ENCODE results near the gene SLC4A5.
"Not testable (repeated sequence)": the region's sequence is repeated elsewhere in the genome, so short reads cannot be mapped to it uniquely, and the experiment has no call there.

The SLC4A5 gene

DNA sequence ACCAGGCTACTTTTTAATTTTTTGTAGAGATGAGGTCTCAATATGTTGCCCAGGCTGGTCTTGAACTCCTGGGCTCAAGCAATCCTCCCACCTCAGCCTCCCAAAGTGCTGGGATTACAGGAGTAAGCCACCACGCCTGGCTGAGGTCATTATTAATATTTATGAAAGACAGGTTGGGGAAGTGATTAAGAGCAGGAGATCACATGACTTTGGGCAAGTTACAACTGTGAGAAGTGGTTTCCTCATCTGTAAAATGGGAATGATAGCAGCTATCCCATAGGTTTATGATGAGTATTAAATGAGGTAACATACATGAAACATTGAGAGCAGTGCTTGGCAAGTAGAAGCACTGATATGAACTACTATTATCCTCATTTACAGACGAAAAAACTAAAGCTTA, 7.0 kb downstream of the SLC4A5 start:
- H3K27ac ChIP-seq (ENCODE audit: low read depth, low read length); H3K36me3 ChIP-seq (ENCODE audit: control insufficient read depth in 1 of 2, insufficient read depth in 2 of 2, low read length in 2 of 2); H3K4me1 ChIP-seq (ENCODE audit: control insufficient read depth in 1 of 2, insufficient read depth in 2 of 2, low read length in 2 of 2); H3K9ac ChIP-seq (ENCODE audit: low read depth in 1 of 2, low read length in 2 of 2); H3K9me3 ChIP-seq (ENCODE audit: control insufficient read depth in 1 of 2, low read length in 2 of 2); H3K27me3 ChIP-seq (ENCODE audit: control insufficient read depth in 1 of 2, insufficient read depth in 2 of 2, low read length in 2 of 2); H3K4me3 ChIP-seq (ENCODE audit: low read depth in 1 of 2, low read length in 2 of 2): not testable (repeated sequence)

DNA sequence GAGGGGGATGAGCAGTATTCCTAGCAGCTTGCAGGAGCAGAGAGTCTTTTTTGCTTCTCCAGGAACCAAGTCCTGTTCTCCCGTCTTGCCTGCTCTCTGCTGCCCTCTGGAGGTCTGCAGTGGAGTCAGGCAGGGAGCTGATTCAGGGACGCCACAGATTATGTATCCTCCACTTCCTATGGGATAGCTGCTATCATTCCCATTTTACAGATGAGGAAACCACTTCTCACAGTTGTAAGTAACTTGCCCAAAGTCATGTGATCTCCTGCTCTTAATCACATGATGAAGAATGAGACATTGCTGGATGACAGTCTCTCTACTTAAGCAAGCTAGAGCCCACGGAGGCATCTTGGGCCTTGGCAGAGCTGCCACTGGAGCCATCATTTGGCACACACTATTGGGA, 8.3 kb downstream of the SLC4A5 start:
- peaks cover 0 to 6% of the 10 kb centered on the region in 2 donors for H3K36me3 ChIP-seq (ENCODE audit: control insufficient read depth in 1 of 2, insufficient read depth in 2 of 2, low read length in 2 of 2)

DNA sequence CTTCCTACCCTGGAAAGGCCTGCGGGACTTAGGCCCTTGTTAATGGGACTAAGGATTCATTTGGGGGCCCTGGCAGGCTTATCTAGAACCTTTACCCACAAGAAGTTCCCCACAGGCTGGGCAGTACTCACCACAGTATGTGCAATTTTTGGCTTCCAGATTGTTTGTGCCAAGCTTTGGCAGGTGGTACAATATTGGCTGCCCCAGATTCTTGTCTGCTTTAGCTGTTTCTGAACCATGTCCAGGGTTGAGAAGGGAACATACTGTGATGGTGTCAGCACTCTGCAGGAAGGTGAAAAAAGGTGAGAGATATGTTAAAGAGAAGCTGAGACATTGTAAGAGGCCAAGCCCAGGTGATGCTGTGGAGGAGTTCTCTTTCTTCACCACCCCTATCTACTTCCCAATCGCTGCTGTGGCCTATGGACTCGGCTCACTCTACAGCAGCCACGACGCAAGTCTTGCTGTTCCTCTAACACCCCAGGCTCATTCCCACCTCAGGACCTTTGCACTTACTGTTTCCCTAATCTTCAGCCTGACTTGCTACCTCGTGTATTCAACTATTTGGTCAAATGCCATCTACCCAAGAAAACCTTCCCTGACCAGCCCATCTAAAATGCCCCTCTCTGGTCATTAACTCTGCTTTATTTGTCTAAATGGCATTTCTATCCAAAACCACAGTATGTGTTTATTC, 9.2 kb downstream of the SLC4A5 start:
- H3K36me3 ChIP-seq (ENCODE audit: control insufficient read depth in 1 of 2, insufficient read depth in 2 of 2, low read length in 2 of 2) = peaks cover 0 to 6% of the 10 kb centered on the region in 2 donors
- H3K4me1 ChIP-seq (ENCODE audit: control insufficient read depth in 1 of 2, insufficient read depth in 2 of 2, low read length in 2 of 2) = no peaks in the 10 kb centered on the region
- H3K9me3 ChIP-seq (ENCODE audit: control insufficient read depth in 1 of 2, low read length in 2 of 2) = no peaks in the 10 kb centered on the region
- H3K4me3 ChIP-seq (ENCODE audit: low read depth in 1 of 2, low read length in 2 of 2) = no peak overlapping the region
- H3K9ac ChIP-seq (ENCODE audit: low read depth in 1 of 2, low read length in 2 of 2) = no peak overlapping the region
- H3K27me3 ChIP-seq (ENCODE audit: control insufficient read depth in 1 of 2, insufficient read depth in 2 of 2, low read length in 2 of 2) = no peaks in the 10 kb centered on the region
- no peak overlapping the region for H3K27ac ChIP-seq (ENCODE audit: low read depth, low read length)

More for the DNA sequence above, 8.3 kb downstream of the SLC4A5 start:
- no peaks in the 10 kb centered on the region for H3K4me1 ChIP-seq (ENCODE audit: control insufficient read depth in 1 of 2, insufficient read depth in 2 of 2, low read length in 2 of 2)
- no peak overlapping the region for H3K9ac ChIP-seq (ENCODE audit: low read depth in 1 of 2, low read length in 2 of 2)
- H3K4me3 ChIP-seq (ENCODE audit: low read depth in 1 of 2, low read length in 2 of 2) = no peak overlapping the region
- no peak overlapping the region for H3K27ac ChIP-seq (ENCODE audit: low read depth, low read length)
- no peaks in the 10 kb centered on the region for H3K27me3 ChIP-seq (ENCODE audit: control insufficient read depth in 1 of 2, insufficient read depth in 2 of 2, low read length in 2 of 2)
- no peaks in the 10 kb centered on the region for H3K9me3 ChIP-seq (ENCODE audit: control insufficient read depth in 1 of 2, low read length in 2 of 2)

DNA sequence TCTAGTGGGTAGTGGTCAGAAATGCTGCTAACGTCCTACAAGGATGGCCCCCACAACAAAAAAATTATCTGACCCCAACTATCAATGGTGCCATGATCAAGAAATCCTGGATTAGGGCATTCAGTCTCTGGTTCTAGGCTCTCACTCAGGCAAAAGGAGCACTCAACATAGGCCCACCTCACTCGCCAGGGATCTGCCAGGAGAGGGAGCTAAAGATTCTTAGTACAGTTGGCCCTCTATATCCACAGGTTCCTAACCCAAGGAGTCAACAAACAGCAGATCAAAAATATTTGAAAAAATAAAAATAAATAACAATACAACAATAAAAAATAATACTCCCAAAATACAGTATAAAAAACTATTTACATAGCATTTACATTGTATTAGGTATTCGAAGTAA, 10.0 kb downstream of the SLC4A5 start:
- no peaks in the 10 kb centered on the region for H3K27me3 ChIP-seq (ENCODE audit: control insufficient read depth in 1 of 2, insufficient read depth in 2 of 2, low read length in 2 of 2)
- H3K9me3 ChIP-seq (ENCODE audit: control insufficient read depth in 1 of 2, low read length in 2 of 2) = no peaks in the 10 kb centered on the region
- H3K27ac ChIP-seq (ENCODE audit: low read depth, low read length) = no peak overlapping the region
- H3K4me1 ChIP-seq (ENCODE audit: control insufficient read depth in 1 of 2, insufficient read depth in 2 of 2, low read length in 2 of 2) = no peaks in the 10 kb centered on the region
- H3K4me3 ChIP-seq (ENCODE audit: low read depth in 1 of 2, low read length in 2 of 2) = no peak overlapping the region
- no peak overlapping the region for H3K9ac ChIP-seq (ENCODE audit: low read depth in 1 of 2, low read length in 2 of 2)
- peaks cover 0 to 6% of the 10 kb centered on the region in 2 donors for H3K36me3 ChIP-seq (ENCODE audit: control insufficient read depth in 1 of 2, insufficient read depth in 2 of 2, low read length in 2 of 2)

DNA sequence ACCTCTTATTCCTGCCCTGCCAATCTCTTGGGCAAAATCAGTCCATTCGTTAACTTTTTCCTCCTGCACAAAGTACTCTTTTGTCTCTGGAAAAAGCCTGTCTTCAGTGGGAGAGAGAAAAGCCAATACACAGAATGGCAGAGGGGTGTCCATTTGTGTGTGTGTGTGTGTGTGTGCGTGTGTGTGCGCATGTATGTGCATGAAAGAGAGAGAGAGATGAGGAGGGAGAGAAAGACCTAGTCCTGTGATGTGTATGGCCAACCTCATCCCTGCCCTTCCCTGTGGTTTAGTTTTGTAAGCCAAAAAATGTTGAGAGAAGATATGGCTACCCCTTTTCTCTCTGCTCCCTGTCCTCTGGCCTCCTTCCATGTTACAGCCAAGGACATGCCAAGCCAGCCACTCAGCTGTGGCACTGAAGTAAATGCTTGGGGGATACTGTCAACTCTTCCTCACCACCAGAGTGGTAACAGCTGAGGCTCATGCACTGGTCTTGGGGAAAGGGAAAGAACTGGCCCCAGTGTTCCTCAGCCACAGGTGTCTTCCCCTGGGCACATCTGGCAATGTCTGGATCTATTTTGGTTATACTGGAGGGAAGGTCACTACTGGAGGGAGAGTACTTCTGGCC, 10.6 kb downstream of the SLC4A5 start:
- Histone ChIP-seq H3K4me3 (ENCODE audit: low read depth in 1 of 2, low read length in 2 of 2) (no peak overlapping the region), H3K27me3 (ENCODE audit: control insufficient read depth in 1 of 2, insufficient read depth in 2 of 2, low read length in 2 of 2) (no peaks in the 10 kb centered on the region), H3K36me3 (ENCODE audit: control insufficient read depth in 1 of 2, insufficient read depth in 2 of 2, low read length in 2 of 2) (peaks cover 0 to 6% of the 10 kb centered on the region in 2 donors), H3K9ac (ENCODE audit: low read depth in 1 of 2, low read length in 2 of 2) (no peak overlapping the region), H3K9me3 (ENCODE audit: control insufficient read depth in 1 of 2, low read length in 2 of 2) (no peaks in the 10 kb centered on the region), H3K27ac (ENCODE audit: low read depth, low read length) (no peak overlapping the region), H3K4me1 (ENCODE audit: control insufficient read depth in 1 of 2, insufficient read depth in 2 of 2, low read length in 2 of 2) (no peaks in the 10 kb centered on the region)

DNA sequence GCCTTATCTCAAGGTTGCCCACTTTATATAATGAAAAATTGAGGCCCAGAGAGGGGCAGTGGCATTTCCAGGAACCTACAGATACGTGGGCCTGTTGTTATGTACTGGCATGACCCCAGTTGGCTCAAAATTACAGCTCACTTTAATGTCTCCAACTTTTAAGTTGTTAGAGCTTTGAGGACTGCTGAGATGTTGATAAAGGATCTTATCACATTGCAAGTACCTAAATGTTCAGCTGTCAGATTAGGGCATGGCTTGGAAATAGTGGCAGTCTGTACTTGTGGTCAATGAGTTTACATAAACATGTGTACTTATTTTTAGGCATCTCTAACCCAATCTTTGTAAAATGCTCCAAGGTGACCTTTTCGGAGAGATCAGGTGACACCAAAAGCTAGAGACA, 14.6 kb downstream of the SLC4A5 start:
- Histone ChIP-seq H3K4me3 (ENCODE audit: low read depth in 1 of 2, low read length in 2 of 2) (no peak overlapping the region), H3K9ac (ENCODE audit: low read depth in 1 of 2, low read length in 2 of 2) (no peak overlapping the region), H3K36me3 (ENCODE audit: control insufficient read depth in 1 of 2, insufficient read depth in 2 of 2, low read length in 2 of 2) (peaks cover 0 to 6% of the 10 kb centered on the region in 2 donors), H3K27ac (ENCODE audit: low read depth, low read length) (no peak overlapping the region), H3K27me3 (ENCODE audit: control insufficient read depth in 1 of 2, insufficient read depth in 2 of 2, low read length in 2 of 2) (no peaks in the 10 kb centered on the region), H3K4me1 (ENCODE audit: control insufficient read depth in 1 of 2, insufficient read depth in 2 of 2, low read length in 2 of 2) (no peaks in the 10 kb centered on the region), H3K9me3 (ENCODE audit: control insufficient read depth in 1 of 2, low read length in 2 of 2) (no peaks in the 10 kb centered on the region)

DNA sequence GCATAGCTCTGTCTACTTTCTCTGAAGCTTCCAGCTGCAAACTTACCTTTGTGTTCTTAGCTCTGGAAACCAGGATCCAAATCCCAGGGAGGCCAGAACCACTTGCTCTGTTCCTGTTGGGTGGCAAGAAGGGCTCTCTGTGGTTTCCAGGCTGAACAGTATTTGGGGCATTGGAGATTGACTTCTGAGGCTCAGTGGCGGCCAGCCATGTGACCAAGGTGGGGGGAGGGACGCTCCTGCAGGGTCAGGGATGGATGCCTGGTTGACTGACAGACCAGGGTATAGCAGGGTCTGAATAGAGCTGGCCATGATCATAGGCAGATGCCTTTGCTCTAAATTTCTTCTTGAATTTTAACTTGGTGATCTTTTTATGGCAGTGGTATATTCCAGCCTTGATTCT, 15.1 kb downstream of the SLC4A5 start:
- no peaks in the 10 kb centered on the region for H3K9me3 ChIP-seq (ENCODE audit: control insufficient read depth in 1 of 2, low read length in 2 of 2)
- peaks cover 0 to 6% of the 10 kb centered on the region in 2 donors for H3K36me3 ChIP-seq (ENCODE audit: control insufficient read depth in 1 of 2, insufficient read depth in 2 of 2, low read length in 2 of 2)
- H3K27me3 ChIP-seq (ENCODE audit: control insufficient read depth in 1 of 2, insufficient read depth in 2 of 2, low read length in 2 of 2) = no peaks in the 10 kb centered on the region
- no peak overlapping the region for H3K9ac ChIP-seq (ENCODE audit: low read depth in 1 of 2, low read length in 2 of 2)
- no peaks in the 10 kb centered on the region for H3K4me1 ChIP-seq (ENCODE audit: control insufficient read depth in 1 of 2, insufficient read depth in 2 of 2, low read length in 2 of 2)
- H3K4me3 ChIP-seq (ENCODE audit: low read depth in 1 of 2, low read length in 2 of 2) = no peak overlapping the region
- no peak overlapping the region for H3K27ac ChIP-seq (ENCODE audit: low read depth, low read length)

DNA sequence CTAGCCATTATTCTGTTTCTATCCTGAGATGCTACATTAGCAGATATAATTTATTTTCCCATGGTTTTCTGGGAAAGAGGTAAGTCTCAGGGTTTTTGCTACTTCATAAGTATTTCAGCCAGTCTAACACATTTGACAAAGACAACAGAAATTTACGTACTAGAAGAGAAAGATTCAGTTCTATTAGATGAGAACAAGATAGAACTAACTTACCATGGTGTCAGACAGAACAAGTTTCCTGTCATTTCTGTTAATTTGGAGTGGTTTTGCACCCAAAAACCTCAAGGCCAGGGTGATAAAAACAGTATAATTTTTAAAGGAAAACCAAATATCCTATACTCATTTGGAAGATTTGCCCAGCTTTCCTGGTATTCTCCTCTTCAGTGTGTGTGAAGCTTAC, 15.6 kb downstream of the SLC4A5 start:
- no peaks in the 10 kb centered on the region for H3K27me3 ChIP-seq (ENCODE audit: control insufficient read depth in 1 of 2, insufficient read depth in 2 of 2, low read length in 2 of 2)
- H3K9ac ChIP-seq (ENCODE audit: low read depth in 1 of 2, low read length in 2 of 2) = no peak overlapping the region
- no peak overlapping the region for H3K27ac ChIP-seq (ENCODE audit: low read depth, low read length)
- H3K4me3 ChIP-seq (ENCODE audit: low read depth in 1 of 2, low read length in 2 of 2) = no peak overlapping the region
- no peaks in the 10 kb centered on the region for H3K9me3 ChIP-seq (ENCODE audit: control insufficient read depth in 1 of 2, low read length in 2 of 2)
- peaks cover 0 to 2% of the 10 kb centered on the region in 2 donors for H3K36me3 ChIP-seq (ENCODE audit: control insufficient read depth in 1 of 2, insufficient read depth in 2 of 2, low read length in 2 of 2)
- H3K4me1 ChIP-seq (ENCODE audit: control insufficient read depth in 1 of 2, insufficient read depth in 2 of 2, low read length in 2 of 2) = no peaks in the 10 kb centered on the region

DNA sequence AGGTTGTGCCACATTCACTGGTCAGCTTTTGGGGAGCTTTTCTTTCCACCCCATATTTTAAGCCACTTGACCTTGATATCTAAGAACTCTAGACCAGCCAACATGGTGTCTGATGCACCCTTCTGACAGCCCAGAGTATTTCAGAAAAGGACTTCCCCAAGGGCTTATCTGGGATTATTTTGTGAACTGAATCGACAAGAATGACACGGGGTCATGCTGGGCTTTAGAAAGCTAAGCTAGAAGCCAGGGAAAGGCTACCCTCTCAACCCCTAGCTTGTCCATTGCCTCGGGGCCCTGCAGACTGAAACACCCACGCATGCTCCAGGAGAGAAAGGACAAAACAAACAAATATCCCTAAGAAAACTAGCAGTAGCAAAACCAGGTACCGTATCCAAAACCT, 16.0 kb downstream of the SLC4A5 start:
- no peak overlapping the region for H3K9ac ChIP-seq (ENCODE audit: low read depth in 1 of 2, low read length in 2 of 2)
- H3K27ac ChIP-seq (ENCODE audit: low read depth, low read length) = no peak overlapping the region
- no peaks in the 10 kb centered on the region for H3K9me3 ChIP-seq (ENCODE audit: control insufficient read depth in 1 of 2, low read length in 2 of 2)
- no peaks in the 10 kb centered on the region for H3K4me1 ChIP-seq (ENCODE audit: control insufficient read depth in 1 of 2, insufficient read depth in 2 of 2, low read length in 2 of 2)
- H3K4me3 ChIP-seq (ENCODE audit: low read depth in 1 of 2, low read length in 2 of 2) = no peak overlapping the region
- no peaks in the 10 kb centered on the region for H3K36me3 ChIP-seq (ENCODE audit: control insufficient read depth in 1 of 2, insufficient read depth in 2 of 2, low read length in 2 of 2)
- H3K27me3 ChIP-seq (ENCODE audit: control insufficient read depth in 1 of 2, insufficient read depth in 2 of 2, low read length in 2 of 2) = no peaks in the 10 kb centered on the region

DNA sequence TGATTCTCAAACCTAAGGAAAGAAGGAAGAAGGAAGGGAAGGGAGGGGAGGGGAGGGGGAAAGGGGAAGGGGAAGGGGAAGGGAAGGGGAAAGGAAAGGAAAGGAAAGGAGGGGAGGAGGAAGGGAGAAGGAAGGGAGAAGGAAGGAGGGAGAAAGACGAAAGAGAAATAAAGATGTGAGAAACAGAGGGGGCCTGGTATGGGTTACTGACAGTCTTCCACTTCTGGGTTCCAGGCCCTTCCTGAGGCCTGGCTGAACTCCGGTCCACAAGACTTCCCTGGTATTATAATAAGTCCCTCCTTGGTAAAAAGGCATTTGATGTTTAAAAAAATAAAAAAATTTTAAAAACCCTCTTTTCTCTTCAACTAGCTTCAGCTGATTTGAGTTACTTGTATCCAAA, 17.4 kb downstream of the SLC4A5 start:
- H3K4me3 ChIP-seq (ENCODE audit: low read depth in 1 of 2, low read length in 2 of 2) = no peak overlapping the region
- H3K36me3 ChIP-seq (ENCODE audit: control insufficient read depth in 1 of 2, insufficient read depth in 2 of 2, low read length in 2 of 2) = no peaks in the 10 kb centered on the region
- H3K9me3 ChIP-seq (ENCODE audit: control insufficient read depth in 1 of 2, low read length in 2 of 2) = no peaks in the 10 kb centered on the region
- H3K4me1 ChIP-seq (ENCODE audit: control insufficient read depth in 1 of 2, insufficient read depth in 2 of 2, low read length in 2 of 2) = no peaks in the 10 kb centered on the region
- H3K27ac ChIP-seq (ENCODE audit: low read depth, low read length) = no peak overlapping the region
- no peak overlapping the region for H3K9ac ChIP-seq (ENCODE audit: low read depth in 1 of 2, low read length in 2 of 2)
- no peaks in the 10 kb centered on the region for H3K27me3 ChIP-seq (ENCODE audit: control insufficient read depth in 1 of 2, insufficient read depth in 2 of 2, low read length in 2 of 2)
